ENCODE measurements around the gene BTBD16. TPM values are rescaled to one million over a fixed set of nuclear protein-coding genes. Genes with fewer than 3 reads are reported as not detected.

BTBD16 gene
- total and polyA plus RNA-seq, 2 of the 4 experiments (the other 2 are of a cell fraction) = not detected

- Histone ChIP-seq H3K56ac (ENCODE audit: extremely low read depth, insufficient read depth, low read length) (no peak overlapping the region), H3K27me3 (ENCODE audit: control insufficient read depth, insufficient read depth, low read length) (peaks cover 17% of the 10 kb centered on the region; the same call in 1 of the 2 replicates), H2BK120ac (ENCODE audit: low read depth, low read length) (no peak overlapping the region), H4K20me1 (ENCODE audit: insufficient read depth, low read length) (no peaks in the 10 kb centered on the region), H4K91ac (ENCODE audit: insufficient read depth, low read depth, low read length) (no peak overlapping the region), H2BK5ac (ENCODE audit: low read depth, low read length, poor library complexity, severe bottlenecking) (no peak overlapping the region), H4K8ac (ENCODE audit: low read depth in 2 of 2, low read length in 2 of 2) (no peak overlapping the region), H3K4me2 (ENCODE audit: low read depth, low read length) (no peak overlapping the region), H3K14ac (replicated peaks; ENCODE audit: low read depth, low read length) (no peak overlapping the region), H3K9ac (ENCODE audit: low read depth, low read length) (no peak overlapping the region), H3K4me1 (ENCODE audit: control insufficient read depth, insufficient read depth, low read length) (no peaks in the 10 kb centered on the region), H3K79me1 (ENCODE audit: low read depth in 1 of 2, low read length in 2 of 2) (no peaks in the 10 kb centered on the region), H2AK9ac (replicated peaks; ENCODE audit: low read depth, low read length, poor library complexity) (no peak overlapping the region), H3K36me3 (ENCODE audit: control insufficient read depth, insufficient read depth, low read length) (no peaks in the 10 kb centered on the region), H2AK5ac (ENCODE audit: low read depth, low read length) (no peak overlapping the region), H3K9me3 (ENCODE audit: control insufficient read depth, insufficient read depth, low read length) (no peaks in the 10 kb centered on the region), H3K4me3 (ENCODE audit: insufficient read depth, low read depth, low read length) (no peak overlapping the region), H2AFZ (replicated peaks; ENCODE audit: low read length, poor library complexity) (no peak overlapping the region), H3K23ac (ENCODE audit: low read depth, low read length) (no peak overlapping the region), H4K5ac (ENCODE audit: low read depth, low read length) (no peak overlapping the region), H3K27ac (ENCODE audit: insufficient read depth, low read length) (no peak overlapping the region), H2BK20ac (ENCODE audit: low read depth, low read length) (no peak overlapping the region), H2BK15ac (ENCODE audit: low read depth, low read length) (no peak overlapping the region), H3K18ac (ENCODE audit: low read depth, low read length) (no peak overlapping the region), H3K9me1 (ENCODE audit: insufficient read depth, low read length) (0 out of 2 replicates have a peak, but pooled peaks cover 2% of the 10 kb centered on the region), H3K4ac (ENCODE audit: low read depth, low read length) (no peak overlapping the region)
- ATAC-seq (ENCODE audit: low read depth) (no peak; the same call in 1 of the 2 replicates), DNase-seq (no peak)
- POLR2A ChIA-PET (ENCODE audit: unreplicated experiment) = no interaction called here
- no peak for TF ChIP-seq RCOR1 (IDR thresholded peaks at IDR 0.05; ENCODE audit: insufficient replicate concordance, low read length)
- TF ChIP-seq RFX5 (IDR thresholded peaks at IDR 0.05; ENCODE audit: low read depth, low read length) = no peak
- no peak for TF ChIP-seq USF2 (IDR thresholded peaks at IDR 0.05; ENCODE audit: low read depth, low read length)
- dilution Hi-C loops (cut with HindIII; ENCODE audit: low sequenced_read_pairs, unreplicated experiment) (no loop called here), in situ Hi-C loops (cut with MboI; ENCODE audit: low sequenced_read_pairs) (no loop called here), intact Hi-C loops (cut with micrococcal nuclease) (no loop called here)
- BruUV-seq (replicated peaks) = no TSS peak
- 52% methylated on average over 3 of the region's 10 CpGs; no CpG with 5 or more reads in 1 of the 2 experiments for WGBS, 2 experiments (ENCODE audit: extremely low coverage in 2 of 2, insufficient read length in 1 of 2)
- CTCF ChIA-PET = interaction anchor here (0.8 to 0.9 kb wide), 2 partner anchors 9 to 141 kb away, joined by 3 to 4 read pairs; no protein-coding TSS in a partner anchor
Measured at GRCh38 chr10:122293156-122293960, 22.3 kb downstream of the BTBD16 start.

Measured in IMR-90 (cell line).